RCC 7860 (cell line): ENCODE measurements around the gene CD37.

ENCODE experiments used
- DNase-seq: peaks from one replicate; pipeline ENCODE4 v3.0.0-alpha.2; 2015; ENCODE audit warnings: low spot score
- FAIRE-seq: peaks from 2 replicates; lab custom pipeline; 2012; peaks lifted over from hg19 to GRCh38; lab: Jason Lieb, UNC

CD37 gene

GRCh38 chr19:49344505-49345423 lies 9.6 kb downstream of the CD37 start:
- FAIRE-seq (no peak), DNase-seq (no peak)

- FAIRE-seq: no peak
- no peak for DNase-seq
Observed at GRCh38 chr19:49347191-49347590, 12.0 kb downstream of the CD37 start.

- FAIRE-seq (no peak), DNase-seq (peak; percentile 31)
Observed at GRCh38 chr19:49347835-49348234, 12.6 kb downstream of the CD37 start.

GRCh38 chr19:49348305-49349189 lies 13.3 kb downstream of the CD37 start:
- no peak for FAIRE-seq

GRCh38 chr19:49349567-49349966 lies 14.4 kb downstream of the CD37 start:
- DNase-seq: no peak
- no peak for FAIRE-seq

More at GRCh38 chr19:49348305-49349189, 13.3 kb downstream of the CD37 start:
- no peak for DNase-seq

GRCh38 chr19:49355909-49356353 lies 20.7 kb downstream of the CD37 start:
- no peak for FAIRE-seq
- DNase-seq: no peak

- no peak for FAIRE-seq
- no peak for DNase-seq
Observed at GRCh38 chr19:49356382-49356781, 21.2 kb downstream of the CD37 start.

GRCh38 chr19:49357186-49357585 lies 22.0 kb downstream of the CD37 start:
- DNase-seq: no peak
- no peak for FAIRE-seq

- no peak for DNase-seq
- no peak for FAIRE-seq
Observed at GRCh38 chr19:49359851-49360820, 24.9 kb downstream of the CD37 start.

- DNase-seq (no peak), FAIRE-seq (no peak)
Observed at GRCh38 chr19:49361438-49362047, 26.3 kb downstream of the CD37 start.

- DNase-seq (no peak), FAIRE-seq (no peak)
Observed at GRCh38 chr19:49362048-49362928, 27.1 kb downstream of the CD37 start, which contains the start of gene TEAD2. TEAD2 (minus strand) TSS chr19:49362416; CDS start chr19:49360075, 2,341 bp downstream.

GRCh38 chr19:49362929-49363267 lies 27.7 kb downstream of the CD37 start:
- DNase-seq (no peak), FAIRE-seq (no peak)

GRCh38 chr19:49363268-49364082 lies 28.3 kb downstream of the CD37 start, which contains the start of gene DKKL1:
DKKL1 (plus strand) TSS chr19:49363877; CDS start chr19:49363999, 122 bp downstream.
- FAIRE-seq (no peak), DNase-seq (no peak)

GRCh38 chr19:49364083-49364737 lies 29.0 kb downstream of the CD37 start:
- FAIRE-seq (no peak), DNase-seq (no peak)

- no peak for FAIRE-seq
- no peak for DNase-seq
Observed at GRCh38 chr19:49366110-49366509, 30.9 kb downstream of the CD37 start.

- DNase-seq (no peak), FAIRE-seq (no peak)
Observed at GRCh38 chr19:49368711-49369358, 33.6 kb downstream of the CD37 start.

GRCh38 chr19:49371184-49371583 lies 36.0 kb downstream of the CD37 start:
- FAIRE-seq (no peak), DNase-seq (no peak)
